ENCODE measurements around the gene GABRQ.

DNA sequence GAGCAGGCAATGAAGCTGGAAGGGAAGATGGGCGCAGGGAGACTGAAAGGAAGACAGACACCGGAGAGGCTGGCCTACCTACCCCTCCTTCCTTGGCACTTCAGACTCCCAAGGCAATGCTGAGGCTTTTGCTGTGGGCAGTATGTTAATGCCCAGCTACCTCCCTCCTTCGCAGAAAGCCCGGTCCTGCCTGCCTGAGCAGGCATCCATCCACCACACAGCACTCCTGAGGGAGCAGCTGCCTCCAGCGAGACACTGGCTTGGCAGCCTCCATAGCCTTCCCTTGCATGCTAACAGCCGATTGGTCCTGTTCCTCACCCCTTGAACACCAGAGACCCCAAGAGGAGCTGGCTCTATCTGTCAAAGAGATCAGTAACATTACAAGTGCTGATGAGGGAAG, 14.4 kb downstream of the GABRQ start:
- TF ChIP-seq, protein P1, sequence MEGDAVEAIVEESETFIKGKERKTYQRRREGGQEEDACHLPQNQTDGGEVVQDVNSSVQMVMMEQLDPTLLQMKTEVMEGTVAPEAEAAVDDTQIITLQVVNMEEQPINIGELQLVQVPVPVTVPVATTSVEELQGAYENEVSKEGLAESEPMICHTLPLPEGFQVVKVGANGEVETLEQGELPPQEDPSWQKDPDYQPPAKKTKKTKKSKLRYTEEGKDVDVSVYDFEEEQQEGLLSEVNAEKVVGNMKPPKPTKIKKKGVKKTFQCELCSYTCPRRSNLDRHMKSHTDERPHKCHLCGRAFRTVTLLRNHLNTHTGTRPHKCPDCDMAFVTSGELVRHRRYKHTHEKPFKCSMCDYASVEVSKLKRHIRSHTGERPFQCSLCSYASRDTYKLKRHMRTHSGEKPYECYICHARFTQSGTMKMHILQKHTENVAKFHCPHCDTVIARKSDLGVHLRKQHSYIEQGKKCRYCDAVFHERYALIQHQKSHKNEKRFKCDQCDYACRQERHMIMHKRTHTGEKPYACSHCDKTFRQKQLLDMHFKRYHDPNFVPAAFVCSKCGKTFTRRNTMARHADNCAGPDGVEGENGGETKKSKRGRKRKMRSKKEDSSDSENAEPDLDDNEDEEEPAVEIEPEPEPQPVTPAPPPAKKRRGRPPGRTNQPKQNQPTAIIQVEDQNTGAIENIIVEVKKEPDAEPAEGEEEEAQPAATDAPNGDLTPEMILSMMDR (conservative IDR thresholded peaks at IDR 0.05; ENCODE audit: low read length) = no peak
- no peak for TF ChIP-seq EZH2phosphoT487 (IDR thresholded peaks at IDR 0.05; ENCODE audit: borderline replicate concordance, low read depth, low read length)

All from OCI-LY7 (cell line).